GM12801 (cell line): Measurements from ENCODE around the gene LRRC18.

Experiments
- TF ChIP-seq, protein P1 (sequence below): IDR thresholded peaks from one replicate; pipeline ENCODE4 v1.5.1; 2011; ENCODE audit warnings: control low read depth; ENCODE audit not compliant: insufficient read length; ENCODE audit errors: extremely low read depth

The LRRC18 gene

DNA sequence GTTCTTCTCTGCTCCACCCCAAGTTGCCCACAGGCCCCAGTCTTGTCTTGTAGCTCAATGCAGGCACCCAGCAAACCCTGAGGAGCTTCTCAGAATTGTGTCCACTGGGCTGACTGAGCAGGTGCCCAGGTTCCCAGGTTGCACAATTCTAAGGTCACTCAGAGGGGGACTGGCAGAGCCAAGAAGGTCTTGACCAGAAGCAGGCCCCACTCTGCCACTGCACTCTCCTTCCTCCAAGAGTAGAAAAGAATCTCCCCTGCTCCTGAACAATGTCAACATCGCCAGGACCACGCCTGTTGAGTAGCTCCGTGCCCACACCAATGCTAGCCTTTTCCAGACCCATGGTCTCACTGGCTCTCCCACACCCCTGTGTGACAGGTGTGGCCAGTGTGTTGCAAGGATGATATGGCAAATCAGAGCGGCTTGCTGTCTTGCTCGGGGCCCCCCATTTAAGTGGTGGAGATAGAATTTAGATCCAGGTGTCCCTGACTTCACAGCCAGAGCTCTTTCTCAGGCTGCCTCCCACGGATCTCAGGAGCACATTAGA is 577 bp downstream of the LRRC18 start:
- TF ChIP-seq, protein P1, sequence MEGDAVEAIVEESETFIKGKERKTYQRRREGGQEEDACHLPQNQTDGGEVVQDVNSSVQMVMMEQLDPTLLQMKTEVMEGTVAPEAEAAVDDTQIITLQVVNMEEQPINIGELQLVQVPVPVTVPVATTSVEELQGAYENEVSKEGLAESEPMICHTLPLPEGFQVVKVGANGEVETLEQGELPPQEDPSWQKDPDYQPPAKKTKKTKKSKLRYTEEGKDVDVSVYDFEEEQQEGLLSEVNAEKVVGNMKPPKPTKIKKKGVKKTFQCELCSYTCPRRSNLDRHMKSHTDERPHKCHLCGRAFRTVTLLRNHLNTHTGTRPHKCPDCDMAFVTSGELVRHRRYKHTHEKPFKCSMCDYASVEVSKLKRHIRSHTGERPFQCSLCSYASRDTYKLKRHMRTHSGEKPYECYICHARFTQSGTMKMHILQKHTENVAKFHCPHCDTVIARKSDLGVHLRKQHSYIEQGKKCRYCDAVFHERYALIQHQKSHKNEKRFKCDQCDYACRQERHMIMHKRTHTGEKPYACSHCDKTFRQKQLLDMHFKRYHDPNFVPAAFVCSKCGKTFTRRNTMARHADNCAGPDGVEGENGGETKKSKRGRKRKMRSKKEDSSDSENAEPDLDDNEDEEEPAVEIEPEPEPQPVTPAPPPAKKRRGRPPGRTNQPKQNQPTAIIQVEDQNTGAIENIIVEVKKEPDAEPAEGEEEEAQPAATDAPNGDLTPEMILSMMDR: no peak

DNA sequence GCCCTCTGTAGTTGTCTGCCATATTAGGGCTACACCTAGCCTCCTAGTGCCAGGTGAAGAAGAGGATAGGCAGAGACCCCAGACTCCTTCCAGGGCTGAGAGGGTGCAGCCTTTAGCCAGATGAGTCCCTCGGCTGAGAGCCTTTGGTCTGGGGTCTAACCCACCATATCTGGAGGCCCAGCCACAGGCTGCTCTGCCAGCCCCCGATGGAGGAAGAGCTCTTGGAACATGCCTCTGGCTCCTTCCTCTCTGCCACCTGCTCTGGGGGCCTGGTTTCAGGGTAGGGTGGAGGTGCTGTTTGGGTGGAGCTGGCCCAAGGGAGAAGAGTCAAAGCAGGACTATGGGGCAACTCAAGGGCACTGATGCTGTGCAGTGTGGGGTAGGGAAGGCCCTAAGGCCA is 1.4 kb downstream of the LRRC18 start:
- TF ChIP-seq, protein P1: no peak

DNA sequence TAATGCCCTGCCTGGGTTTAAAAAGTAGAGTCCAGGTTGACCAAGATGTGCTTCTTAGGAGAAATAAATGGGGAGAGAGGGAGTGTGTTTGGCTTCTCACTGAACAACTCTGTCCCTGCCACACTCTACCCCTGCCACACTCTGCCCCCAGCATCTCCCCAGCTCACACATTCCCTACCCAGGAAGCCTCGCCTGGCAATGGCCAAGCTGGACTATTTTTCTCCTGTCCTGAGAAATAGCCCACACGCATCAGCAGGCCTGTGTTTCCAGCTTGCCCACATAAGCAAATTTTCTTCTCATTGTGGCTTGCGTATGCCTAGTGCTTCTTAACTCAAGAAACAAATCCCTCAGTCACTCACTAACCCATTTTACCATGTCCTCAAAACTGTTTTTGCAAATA is 1.8 kb downstream of the LRRC18 start:
- TF ChIP-seq, protein P1: no peak

DNA sequence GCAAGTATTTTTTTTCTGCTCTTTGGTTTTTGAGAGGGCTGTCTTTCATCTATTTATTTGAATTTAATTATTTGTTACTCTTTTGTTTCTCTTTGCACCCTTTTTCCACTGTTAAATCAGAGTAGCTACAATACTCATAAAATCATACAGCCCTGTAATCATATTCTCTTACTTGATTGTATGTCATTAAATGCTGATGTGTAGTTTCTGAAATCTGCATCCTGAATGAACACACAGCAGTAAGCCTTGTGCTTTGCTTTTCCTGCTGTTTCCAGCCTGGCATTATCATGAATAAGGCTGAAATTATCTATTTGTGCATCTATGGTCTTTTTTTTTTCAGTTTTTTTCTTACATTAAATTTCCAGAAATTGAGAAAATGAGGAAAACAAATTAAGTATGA is 4.1 kb downstream of the LRRC18 start:
- TF ChIP-seq, protein P1: no peak

DNA sequence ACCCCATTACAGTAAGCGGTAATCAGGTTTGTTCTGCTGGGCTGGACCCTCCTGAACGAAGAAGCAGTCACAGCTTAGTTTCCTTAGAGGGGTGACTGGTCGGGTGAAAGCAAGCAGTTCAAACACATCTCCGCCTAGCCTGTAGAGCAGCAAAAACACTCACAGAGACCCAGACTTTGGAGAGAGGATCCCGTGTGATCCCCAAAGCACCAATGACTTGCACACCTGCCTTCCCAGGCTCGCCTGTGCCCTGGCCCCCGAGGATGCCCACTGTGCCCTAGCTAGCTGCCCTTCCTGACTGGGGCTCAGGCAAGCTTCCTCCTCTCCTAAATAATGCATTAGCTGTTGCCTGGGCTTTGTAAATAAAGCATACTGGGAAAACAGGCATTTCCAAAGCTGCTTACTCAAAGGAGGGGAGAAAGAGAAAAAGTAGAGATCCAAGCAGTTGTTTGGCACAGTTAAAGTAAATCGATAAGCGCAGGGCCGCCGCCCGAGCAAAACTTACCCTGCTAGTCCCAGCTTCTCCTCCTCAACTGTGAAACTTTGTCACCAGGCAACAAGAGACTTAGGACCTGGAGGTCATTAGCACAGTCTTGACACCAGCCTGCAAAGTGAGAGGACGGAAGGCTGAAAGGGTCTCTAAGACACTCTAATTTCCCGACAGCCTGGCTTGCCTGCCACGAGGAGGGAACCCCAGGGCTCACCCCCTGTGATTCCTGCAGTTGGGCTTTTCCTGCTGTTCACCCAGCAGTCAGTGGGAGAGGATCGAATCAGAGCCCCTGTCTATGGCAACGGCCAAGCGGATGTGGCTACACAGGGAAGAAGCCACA is 4.8 kb downstream of the LRRC18 start:
- TF ChIP-seq, protein P1: no peak

DNA sequence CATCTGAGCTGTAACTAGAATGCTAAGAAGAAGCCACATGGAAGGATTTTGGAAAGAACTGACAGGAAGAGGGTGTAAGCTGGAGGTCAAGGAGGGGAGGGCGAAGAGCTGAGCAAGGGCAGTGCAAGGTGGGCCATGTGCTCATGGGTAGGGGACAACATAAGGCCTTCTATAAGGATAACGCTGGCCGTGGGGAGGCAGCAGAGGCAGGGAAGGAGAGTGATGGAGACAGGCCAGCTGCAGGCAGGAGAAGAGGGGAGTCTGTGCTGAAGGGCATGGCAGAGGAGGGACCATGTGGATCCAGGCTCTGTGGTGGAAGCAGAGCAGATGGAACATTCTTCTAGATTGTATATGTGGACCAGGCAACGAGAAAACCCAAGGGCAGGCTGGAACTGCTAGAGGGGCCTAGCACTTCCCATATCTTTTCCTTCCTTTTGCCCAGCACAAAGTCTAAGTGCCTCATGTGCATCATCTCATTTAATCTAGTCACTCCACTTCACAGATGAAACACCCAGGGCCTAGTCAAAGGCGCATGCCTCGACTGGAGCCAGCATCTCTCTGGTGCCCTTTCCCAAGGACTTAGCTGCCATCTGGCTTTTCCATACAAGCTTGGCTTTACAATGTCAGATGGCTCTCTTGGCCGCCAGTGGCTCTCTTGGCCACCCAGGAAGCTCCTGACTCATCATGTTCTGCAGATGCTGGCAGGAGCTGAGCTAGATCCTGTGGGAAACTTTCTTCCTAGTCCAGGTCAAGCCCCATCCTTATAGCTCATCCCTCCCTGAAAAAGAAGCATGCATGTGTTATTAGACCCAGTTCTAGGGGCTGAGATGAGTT is 6.6 kb downstream of the LRRC18 start:
- TF ChIP-seq, protein P1: no peak

DNA sequence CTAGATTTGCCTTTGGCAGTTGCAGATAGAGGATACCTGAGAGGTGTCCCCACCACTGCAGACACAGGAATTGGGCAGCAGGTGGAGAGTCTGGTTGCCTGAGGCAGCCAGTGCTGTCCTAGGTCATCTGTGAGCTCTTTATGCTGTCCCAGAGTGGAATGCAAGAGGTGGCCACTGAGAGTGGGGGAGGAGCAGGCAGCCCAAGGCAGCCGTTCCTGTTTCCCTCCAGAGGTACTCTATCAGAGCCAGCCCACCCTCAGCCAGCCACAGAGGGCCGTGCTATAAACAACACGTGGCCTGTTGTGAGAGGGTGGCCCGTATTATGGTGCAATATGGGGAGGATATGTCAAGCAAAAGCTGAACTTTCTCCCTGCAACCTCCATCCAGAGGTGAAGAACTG is 8.5 kb downstream of the LRRC18 start:
- TF ChIP-seq, protein P1: no peak
